ENCODE measurements around the gene KCTD18.

Gene KCTD18

GRCh38 chr2:200509612-200510433 is at the start of gene KCTD18:
TSS of gene KCTD18 (minus strand) at chr2:200510068. CDS start at chr2:200507016, 3,052 bp downstream.
- DNase-seq (ENCODE audit: low read depth in 2 of 2) = peak; percentile 85 to 86

GRCh38 chr2:200540793-200541192 is 30.9 kb upstream of the KCTD18 start:
- DNase-seq (ENCODE audit: low read depth in 2 of 2) = no peak

- no peak for DNase-seq (ENCODE audit: low read depth in 2 of 2)
Measured at GRCh38 chr2:200538139-200538538, 28.3 kb upstream of the KCTD18 start.

GRCh38 chr2:200534572-200534971 is 24.7 kb upstream of the KCTD18 start:
- no peak for DNase-seq (ENCODE audit: low read depth in 2 of 2)

GRCh38 chr2:200533754-200534153 is 23.9 kb upstream of the KCTD18 start:
- DNase-seq (ENCODE audit: low read depth in 2 of 2) = no peak

GRCh38 chr2:200528228-200528627 is 18.4 kb upstream of the KCTD18 start:
- DNase-seq (ENCODE audit: low read depth in 2 of 2) = no peak

GRCh38 chr2:200525882-200526651 is 16.2 kb upstream of the KCTD18 start, which contains the start of gene SGO2:
TSS of gene SGO2 (plus strand) at chr2:200526207. CDS start at chr2:200532976, 6,769 bp downstream.
- peak; percentile 92 to 93 for DNase-seq (ENCODE audit: low read depth in 2 of 2)

GRCh38 chr2:200525551-200525881 is 15.6 kb upstream of the KCTD18 start:
- DNase-seq (ENCODE audit: low read depth in 2 of 2) = no peak

- no peak for DNase-seq (ENCODE audit: low read depth in 2 of 2)
Measured at GRCh38 chr2:200525066-200525465, 15.2 kb upstream of the KCTD18 start.

- no peak for DNase-seq (ENCODE audit: low read depth in 2 of 2)
Measured at GRCh38 chr2:200523604-200524003, 13.7 kb upstream of the KCTD18 start.

GRCh38 chr2:200523158-200523557 is 13.3 kb upstream of the KCTD18 start:
- DNase-seq (ENCODE audit: low read depth in 2 of 2) = no peak

GRCh38 chr2:200515155-200515554 is 5.3 kb upstream of the KCTD18 start:
- DNase-seq (ENCODE audit: low read depth in 2 of 2) = no peak

- no peak for DNase-seq (ENCODE audit: low read depth in 2 of 2)
Measured at GRCh38 chr2:200509235-200509611, 645 bp downstream of the KCTD18 start.

- no peak for DNase-seq (ENCODE audit: low read depth in 2 of 2)
Measured at GRCh38 chr2:200507179-200507578, 2.7 kb downstream of the KCTD18 start.

- no peak for DNase-seq (ENCODE audit: low read depth in 2 of 2)
Measured at GRCh38 chr2:200506679-200507078, 3.2 kb downstream of the KCTD18 start.

GRCh38 chr2:200502196-200502595 is 7.7 kb downstream of the KCTD18 start:
- no peak for DNase-seq (ENCODE audit: low read depth in 2 of 2)

GRCh38 chr2:200498402-200499162 is 11.3 kb downstream of the KCTD18 start:
- no peak for DNase-seq (ENCODE audit: low read depth in 2 of 2)

GRCh38 chr2:200496696-200497095 is 13.2 kb downstream of the KCTD18 start:
- no peak for DNase-seq (ENCODE audit: low read depth in 2 of 2)

- DNase-seq (ENCODE audit: low read depth in 2 of 2) = no peak
Measured at GRCh38 chr2:200494048-200494447, 15.8 kb downstream of the KCTD18 start.

GRCh38 chr2:200492656-200493055 is 17.2 kb downstream of the KCTD18 start:
- no peak for DNase-seq (ENCODE audit: low read depth in 2 of 2)

GRCh38 chr2:200490001-200490400 is 19.9 kb downstream of the KCTD18 start:
- no peak for DNase-seq (ENCODE audit: low read depth in 2 of 2)

GRCh38 chr2:200488169-200488568 is 21.7 kb downstream of the KCTD18 start:
- no peak for DNase-seq (ENCODE audit: low read depth in 2 of 2)
